Measurements from ENCODE around the gene GABRD. TPM values are rescaled to one million over a fixed set of nuclear protein-coding genes. Genes with fewer than 3 reads are reported as not detected.
"Not testable (repeated sequence)": the region's sequence is repeated elsewhere in the genome, so short reads cannot be mapped to it uniquely, and the experiment has no call there.

Gene GABRD
- not detected for total RNA-seq

- no peak within 1 kb of the TSS for H3K4me3 ChIP-seq (ENCODE audit: low read length)
- H3K27me3 ChIP-seq (ENCODE audit: insufficient read depth, low read length) = peaks cover 23% of the 10 kb centered on the region
- H3K4me1 ChIP-seq (ENCODE audit: insufficient read depth, low read length) = peaks cover 4% of the 10 kb centered on the region
- no peaks in the 10 kb centered on the region for H3K9me3 ChIP-seq (ENCODE audit: low read depth, low read length)
Observed at GRCh38 chr1:2019172-2019543, at the start of gene GABRD. Gene GABRD (plus strand): TSS chr1:2019345. CDS start chr1:2019424, 79 bp downstream.

GRCh38 chr1:1969505-1969900, 49.6 kb upstream of the GABRD start:
- H3K9me3 ChIP-seq (ENCODE audit: low read depth, low read length) = no peaks in the 10 kb centered on the region

GRCh38 chr1:1969953-1970716, 49.0 kb upstream of the GABRD start:
- Histone ChIP-seq H3K27me3 (ENCODE audit: insufficient read depth, low read length) (no peaks in the 10 kb centered on the region), H3K4me3 (ENCODE audit: low read length) (no peak overlapping the region), H3K9me3 (ENCODE audit: low read depth, low read length) (no peaks in the 10 kb centered on the region), H3K4me1 (ENCODE audit: insufficient read depth, low read length) (no peaks in the 10 kb centered on the region)

More at GRCh38 chr1:1969505-1969900, 49.6 kb upstream of the GABRD start:
- no peaks in the 10 kb centered on the region for H3K4me1 ChIP-seq (ENCODE audit: insufficient read depth, low read length)
- H3K4me3 ChIP-seq (ENCODE audit: low read length) = no peak overlapping the region
- H3K27me3 ChIP-seq (ENCODE audit: insufficient read depth, low read length) = no peaks in the 10 kb centered on the region

- H3K9me3 ChIP-seq (ENCODE audit: low read depth, low read length) = no peaks in the 10 kb centered on the region
- no peaks in the 10 kb centered on the region for H3K4me1 ChIP-seq (ENCODE audit: insufficient read depth, low read length)
- H3K4me3 ChIP-seq (ENCODE audit: low read length) = no peak overlapping the region
- no peaks in the 10 kb centered on the region for H3K27me3 ChIP-seq (ENCODE audit: insufficient read depth, low read length)
Observed at GRCh38 chr1:1971017-1971416, 48.1 kb upstream of the GABRD start.

GRCh38 chr1:1971688-1972087, 47.5 kb upstream of the GABRD start:
- no peak overlapping the region for H3K4me3 ChIP-seq (ENCODE audit: low read length)

GRCh38 chr1:1972976-1973715, 46.0 kb upstream of the GABRD start:
- Histone ChIP-seq H3K4me3 (ENCODE audit: low read length) (no peak overlapping the region), H3K27me3 (ENCODE audit: insufficient read depth, low read length) (no peaks in the 10 kb centered on the region), H3K4me1 (ENCODE audit: insufficient read depth, low read length) (no peaks in the 10 kb centered on the region), H3K9me3 (ENCODE audit: low read depth, low read length) (no peaks in the 10 kb centered on the region)

More at GRCh38 chr1:1971688-1972087, 47.5 kb upstream of the GABRD start:
- Histone ChIP-seq H3K27me3 (ENCODE audit: insufficient read depth, low read length) (no peaks in the 10 kb centered on the region), H3K9me3 (ENCODE audit: low read depth, low read length) (no peaks in the 10 kb centered on the region), H3K4me1 (ENCODE audit: insufficient read depth, low read length) (no peaks in the 10 kb centered on the region)

- Histone ChIP-seq H3K9me3 (ENCODE audit: low read depth, low read length) (no peaks in the 10 kb centered on the region), H3K27me3 (ENCODE audit: insufficient read depth, low read length) (no peaks in the 10 kb centered on the region), H3K4me1 (ENCODE audit: insufficient read depth, low read length) (no peaks in the 10 kb centered on the region), H3K4me3 (ENCODE audit: low read length) (no peak overlapping the region)
Observed at GRCh38 chr1:1973716-1974642, 45.2 kb upstream of the GABRD start.

GRCh38 chr1:1974834-1975233, 44.3 kb upstream of the GABRD start:
- Histone ChIP-seq H3K4me1 (ENCODE audit: insufficient read depth, low read length) (no peaks in the 10 kb centered on the region), H3K27me3 (ENCODE audit: insufficient read depth, low read length) (no peaks in the 10 kb centered on the region), H3K4me3 (ENCODE audit: low read length) (no peak overlapping the region), H3K9me3 (ENCODE audit: low read depth, low read length) (no peaks in the 10 kb centered on the region)

- H3K9me3 ChIP-seq (ENCODE audit: low read depth, low read length) = no peaks in the 10 kb centered on the region
- no peaks in the 10 kb centered on the region for H3K4me1 ChIP-seq (ENCODE audit: insufficient read depth, low read length)
- H3K27me3 ChIP-seq (ENCODE audit: insufficient read depth, low read length) = no peaks in the 10 kb centered on the region
- H3K4me3 ChIP-seq (ENCODE audit: low read length) = no peak overlapping the region
Observed at GRCh38 chr1:1975535-1975934, 43.6 kb upstream of the GABRD start.

GRCh38 chr1:1976031-1976430, 43.1 kb upstream of the GABRD start:
- Histone ChIP-seq H3K9me3 (ENCODE audit: low read depth, low read length) (no peaks in the 10 kb centered on the region), H3K4me1 (ENCODE audit: insufficient read depth, low read length) (no peaks in the 10 kb centered on the region), H3K27me3 (ENCODE audit: insufficient read depth, low read length) (no peaks in the 10 kb centered on the region), H3K4me3 (ENCODE audit: low read length) (no peak overlapping the region)

- Histone ChIP-seq H3K27me3 (ENCODE audit: insufficient read depth, low read length) (no peaks in the 10 kb centered on the region), H3K9me3 (ENCODE audit: low read depth, low read length) (no peaks in the 10 kb centered on the region), H3K4me1 (ENCODE audit: insufficient read depth, low read length) (no peaks in the 10 kb centered on the region), H3K4me3 (ENCODE audit: low read length) (no peak overlapping the region)
Observed at GRCh38 chr1:1978108-1978507, 41.0 kb upstream of the GABRD start.

GRCh38 chr1:1978690-1979481, 40.3 kb upstream of the GABRD start:
- not testable (repeated sequence) for H3K4me3 ChIP-seq (ENCODE audit: low read length)

GRCh38 chr1:1979482-1980165, 39.5 kb upstream of the GABRD start:
- Histone ChIP-seq H3K4me3 (ENCODE audit: low read length) (no peak overlapping the region), H3K27me3 (ENCODE audit: insufficient read depth, low read length) (no peaks in the 10 kb centered on the region), H3K9me3 (ENCODE audit: low read depth, low read length) (no peaks in the 10 kb centered on the region), H3K4me1 (ENCODE audit: insufficient read depth, low read length) (no peaks in the 10 kb centered on the region)

More at GRCh38 chr1:1978690-1979481, 40.3 kb upstream of the GABRD start:
- not testable (repeated sequence) for H3K9me3 ChIP-seq (ENCODE audit: low read depth, low read length); H3K27me3 ChIP-seq (ENCODE audit: insufficient read depth, low read length); H3K4me1 ChIP-seq (ENCODE audit: insufficient read depth, low read length)

Measured in mononuclear cell (primary cell).